GM23338 (cell line): Measurements from ENCODE around the gene TBRG4. TPM values are rescaled to one million over a fixed set of nuclear protein-coding genes. Genes with fewer than 3 reads are reported as not detected.
A peak's percentile ranks its signal among the peaks of the same experiment; 100 is the strongest.

Source experiments
- ATAC-seq: fragments of 200-7000 bp; cut with Tn5 transposase; 3 replicates; pipeline ENCODE4 v1.9.1; 2020
- DNase-seq: peaks from one replicate; pipeline ENCODE4 v3.0.0-alpha.2; 2015; ENCODE audit warnings: low spot score
- H2AFZ ChIP-seq: fragments of 200-600 bp; sonication (generic); 2 replicates; pipeline ENCODE4 v1.8.0; 2016; ENCODE audit warnings: antibody characterized with exemption, mild to moderate bottlenecking, moderate library complexity
- H3F3A ChIP-seq: fragments of 200-600 bp; sonication (generic); replicated peaks from 2 replicates; pipeline ENCODE4 v1.8.0; 2017; ENCODE audit warnings: antibody characterized with exemption, mixed run types, low read depth
- H3K27ac ChIP-seq: fragments of 200-600 bp; sonication (generic); 2 replicates; pipeline ENCODE4 v1.6.1; 2016; ENCODE audit warnings: low read depth
- H3K27me3 ChIP-seq: fragments of 200-600 bp; sonication (generic); 2 replicates; pipeline ENCODE4 v1.8.0; 2016; ENCODE audit warnings: mild to moderate bottlenecking, mixed run types, moderate library complexity; ENCODE audit not compliant: insufficient read depth
- H3K36me3 ChIP-seq: fragments of 200-600 bp; sonication (generic); 2 replicates; pipeline ENCODE4 v1.8.0; 2016; ENCODE audit warnings: mild to moderate bottlenecking; ENCODE audit not compliant: insufficient read depth
- H3K4me1 ChIP-seq: fragments of 200-600 bp; sonication (generic); 2 replicates; pipeline ENCODE4 v1.8.0; 2016; ENCODE audit warnings: mild to moderate bottlenecking, moderate library complexity; ENCODE audit not compliant: insufficient read depth
- H3K4me2 ChIP-seq: fragments of 200-600 bp; sonication (generic); 2 replicates; pipeline ENCODE4 v1.7.1; 2017; ENCODE audit warnings: mixed run types
- H3K4me3 ChIP-seq: fragments of 200-600 bp; sonication (generic); 2 replicates; pipeline ENCODE4 v1.6.1; 2016; ENCODE audit warnings: mixed run types
- H3K79me2 ChIP-seq: fragments of 200-600 bp; sonication (generic); replicated peaks from 2 replicates; pipeline ENCODE4 v1.8.0; 2017; ENCODE audit warnings: mild to moderate bottlenecking; ENCODE audit not compliant: insufficient read depth
- H3K9me2 ChIP-seq: fragments of 200-600 bp; sonication (generic); 2 replicates; pipeline ENCODE4 v1.8.0; 2017; ENCODE audit not compliant: insufficient read depth
- H4K20me1 ChIP-seq: fragments of 200-600 bp; sonication (generic); replicated peaks from 2 replicates; pipeline ENCODE4 v1.8.0; 2017; ENCODE audit warnings: mild to moderate bottlenecking; ENCODE audit not compliant: insufficient read depth
- H3K27ac Mint-ChIP-seq: 2 replicates; pipeline ENCODE4 v1.8.0; 2020; ENCODE audit warnings: inconsistent platforms, mild to moderate bottlenecking, moderate library complexity, mixed read lengths
- H3K27me3 Mint-ChIP-seq: 3 replicates; pipeline ENCODE4 v1.8.0; 2022; ENCODE audit warnings: low read depth, mild to moderate bottlenecking, moderate library complexity, mixed read lengths, inconsistent platforms; ENCODE audit not compliant: insufficient read depth, poor library complexity
- H3K36me3 Mint-ChIP-seq: 3 replicates; pipeline ENCODE4 v1.8.0; 2021; ENCODE audit warnings: low read depth, mild to moderate bottlenecking, inconsistent platforms, moderate library complexity, mixed read lengths
- H3K4me1 Mint-ChIP-seq: 3 replicates; pipeline ENCODE4 v1.8.0; 2020; ENCODE audit warnings: mild to moderate bottlenecking, inconsistent platforms, mixed read lengths
- H3K4me3 Mint-ChIP-seq: 3 replicates; pipeline ENCODE4 v1.8.0; 2021; ENCODE audit warnings: moderate library complexity, mild to moderate bottlenecking, inconsistent platforms, mixed read lengths
- H3K9me3 Mint-ChIP-seq: 3 replicates; pipeline ENCODE4 v1.8.0; 2020; ENCODE audit warnings: moderate library complexity, mild to moderate bottlenecking, inconsistent platforms, mixed read lengths
- CREB1 ChIP-seq: fragments of 250-450 bp; sonication (Bioruptor Pico); IDR thresholded peaks from 2 replicates; pipeline ENCODE4 v1.5.0; 2020; ENCODE audit warnings: low read depth, mild to moderate bottlenecking, moderate library complexity
- ETS1 ChIP-seq: IDR thresholded peaks from 2 replicates; pipeline ENCODE4 v1.6.1; 2016; ENCODE audit warnings: antibody characterized with exemption
- EZH2 ChIP-seq: fragments of 200-600 bp; sonication (generic); IDR thresholded peaks from one replicate; pipeline ENCODE4 v1.8.0; 2017; ENCODE audit warnings: antibody characterized with exemption, mild to moderate bottlenecking, low read depth; ENCODE audit not compliant: unreplicated experiment
- EZH2phosphoT487 ChIP-seq: fragments of 200-600 bp; sonication (generic); IDR thresholded peaks from one replicate; pipeline ENCODE4 v1.8.1; 2018; ENCODE audit warnings: antibody characterized with exemption; ENCODE audit not compliant: unreplicated experiment
- JUNB ChIP-seq: IDR thresholded peaks from one replicate; pipeline ENCODE4 v1.6.1; 2016; ENCODE audit warnings: antibody characterized with exemption; ENCODE audit not compliant: unreplicated experiment
- NANOG ChIP-seq: IDR thresholded peaks from 2 replicates; pipeline ENCODE4 v1.6.1; 2016; ENCODE audit warnings: antibody characterized with exemption, borderline replicate concordance
- POLR2AphosphoS5 ChIP-seq: IDR thresholded peaks from 2 replicates; pipeline ENCODE4 v1.6.1; 2016; ENCODE audit warnings: antibody characterized with exemption, low read depth
- STAT1 ChIP-seq: IDR thresholded peaks from one replicate; pipeline ENCODE4 v1.6.1; 2016; ENCODE audit warnings: antibody characterized with exemption; ENCODE audit not compliant: unreplicated experiment
- ZNF114 ChIP-seq: fragments of 250-450 bp; sonication (Bioruptor Pico); IDR thresholded peaks from 2 replicates; pipeline ENCODE4 v1.5.0; 2020; ENCODE audit warnings: mild to moderate bottlenecking, moderate library complexity
- ZNF331 ChIP-seq: fragments of 250-450 bp; sonication (Bioruptor Pico); IDR thresholded peaks from 2 replicates; pipeline ENCODE4 v1.5.0; 2020; ENCODE audit warnings: low read depth, mild to moderate bottlenecking, moderate library complexity
- ZNF462 ChIP-seq: fragments of 250-450 bp; sonication (Bioruptor Pico); IDR thresholded peaks from 2 replicates; pipeline ENCODE4 v1.5.0; 2020; ENCODE audit warnings: mild to moderate bottlenecking, moderate library complexity
- long read RNA-seq: library from polyadenylated mRNA; unstranded; transcript quantifications from one replicate; pipeline ENCODE4 v2.0.0, GENCODE V29; 2020; ENCODE audit not compliant: unreplicated experiment
- polyA plus RNA-seq: library from polyadenylated mRNA; unstranded; fragments of >200 nt; fragmentation: Nextera tagmentation; extraction: Ambion mirVana; gene quantifications from 2 replicates; pipeline ENCODE4 v1.2.1, GENCODE V29; 2016
- total RNA-seq: library from RNA; depleted of rRNA; stranded (reverse); fragments of >200 nt; shearing (Covaris generic); gene quantifications from 2 replicates; pipeline ENCODE4 v1.2.3, GENCODE V29; 2014; rRNA removed
- TF ChIP-seq, protein P1 (sequence below): IDR thresholded peaks from one replicate; pipeline ENCODE4 v1.6.1; 2018; ENCODE audit warnings: antibody characterized with exemption; ENCODE audit not compliant: unreplicated experiment

The TBRG4 gene
- total RNA-seq (156 and 162 TPM in 2 replicates), polyA plus RNA-seq (72.5 and 82.9 TPM in 2 replicates)
- long read RNA-seq, transcript TBRG4-215 (11 exons, 2,190 nt), result minor isoform, 5 of 98 reads
- long read RNA-seq, transcript TBRG4-201 (11 exons, 2,243 nt), result major isoform, 52 of 98 reads
- long read RNA-seq, transcript TBRG4-202 (9 exons, 1,917 nt), result minor isoform, 5 of 98 reads
- long read RNA-seq, partial matches to known transcripts, result 10 of 98 reads
- long read RNA-seq, other reads (novel, unspliced or antisense), result 23 of 98 reads

- H3K4me3 ChIP-seq, result peak within 1 kb of the TSS; percentile 99
- peaks cover 34% of the 10 kb centered on the region for H4K20me1 ChIP-seq
- H3K27ac ChIP-seq, result peak within 1 kb of the TSS; percentile 95
- peaks cover 10% of the 10 kb centered on the region; the same call in 1 of the 2 replicates for H3K4me1 ChIP-seq
- peaks cover 9% of the 10 kb centered on the region; the same call in 2 of the 3 replicates for H3K4me1 Mint-ChIP-seq
- H2AFZ ChIP-seq, result 0 out of 2 replicates have a peak within 1 kb of the TSS, but pooled peaks have one; percentile 3
- 0 out of 2 replicates have a peak, but pooled peaks cover 6% of the 10 kb centered on the region for H3F3A ChIP-seq
- H3K9me2 ChIP-seq, result no peaks in the 10 kb centered on the region
- H3K4me2 ChIP-seq, result peak within 1 kb of the TSS; percentile 97
- DNase-seq (peak; percentile 98), ATAC-seq (peak; percentile 93)
- H3K27me3 ChIP-seq, result peaks cover 3% of the 10 kb centered on the region; the same call in 1 of the 2 replicates
- H3K27me3 Mint-ChIP-seq, result peaks cover 13% of the 10 kb centered on the region
- H3K9me3 Mint-ChIP-seq, result no peaks in the 10 kb centered on the region; the same call in 1 of the 3 replicates
- H3K4me3 Mint-ChIP-seq, result peak within 1 kb of the TSS; percentile 98
- peaks cover 46% of the 10 kb centered on the region for H3K79me2 ChIP-seq
- peaks cover 27% of the 10 kb centered on the region for H3K36me3 ChIP-seq
- peak within 1 kb of the TSS; percentile 98 for H3K27ac Mint-ChIP-seq
- H3K36me3 Mint-ChIP-seq, result peaks cover 33% of the 10 kb centered on the region
- TF ChIP-seq NANOG, result no peak
- peak; percentile 98 for TF ChIP-seq CREB1 (CRISPR knock-in tag)
- TF ChIP-seq JUNB, result no peak
- TF ChIP-seq, protein P1, sequence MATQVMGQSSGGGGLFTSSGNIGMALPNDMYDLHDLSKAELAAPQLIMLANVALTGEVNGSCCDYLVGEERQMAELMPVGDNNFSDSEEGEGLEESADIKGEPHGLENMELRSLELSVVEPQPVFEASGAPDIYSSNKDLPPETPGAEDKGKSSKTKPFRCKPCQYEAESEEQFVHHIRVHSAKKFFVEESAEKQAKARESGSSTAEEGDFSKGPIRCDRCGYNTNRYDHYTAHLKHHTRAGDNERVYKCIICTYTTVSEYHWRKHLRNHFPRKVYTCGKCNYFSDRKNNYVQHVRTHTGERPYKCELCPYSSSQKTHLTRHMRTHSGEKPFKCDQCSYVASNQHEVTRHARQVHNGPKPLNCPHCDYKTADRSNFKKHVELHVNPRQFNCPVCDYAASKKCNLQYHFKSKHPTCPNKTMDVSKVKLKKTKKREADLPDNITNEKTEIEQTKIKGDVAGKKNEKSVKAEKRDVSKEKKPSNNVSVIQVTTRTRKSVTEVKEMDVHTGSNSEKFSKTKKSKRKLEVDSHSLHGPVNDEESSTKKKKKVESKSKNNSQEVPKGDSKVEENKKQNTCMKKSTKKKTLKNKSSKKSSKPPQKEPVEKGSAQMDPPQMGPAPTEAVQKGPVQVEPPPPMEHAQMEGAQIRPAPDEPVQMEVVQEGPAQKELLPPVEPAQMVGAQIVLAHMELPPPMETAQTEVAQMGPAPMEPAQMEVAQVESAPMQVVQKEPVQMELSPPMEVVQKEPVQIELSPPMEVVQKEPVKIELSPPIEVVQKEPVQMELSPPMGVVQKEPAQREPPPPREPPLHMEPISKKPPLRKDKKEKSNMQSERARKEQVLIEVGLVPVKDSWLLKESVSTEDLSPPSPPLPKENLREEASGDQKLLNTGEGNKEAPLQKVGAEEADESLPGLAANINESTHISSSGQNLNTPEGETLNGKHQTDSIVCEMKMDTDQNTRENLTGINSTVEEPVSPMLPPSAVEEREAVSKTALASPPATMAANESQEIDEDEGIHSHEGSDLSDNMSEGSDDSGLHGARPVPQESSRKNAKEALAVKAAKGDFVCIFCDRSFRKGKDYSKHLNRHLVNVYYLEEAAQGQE, result no peak
- no peak for TF ChIP-seq EZH2
- TF ChIP-seq STAT1, result no peak
- TF ChIP-seq ZNF462, result no peak
- TF ChIP-seq POLR2AphosphoS5, result peak; percentile 99
- no peak for TF ChIP-seq ZNF114
- TF ChIP-seq ETS1, result peak; percentile 94
- TF ChIP-seq EZH2phosphoT487, result no peak
- TF ChIP-seq ZNF331, result no peak
These were observed at the start of gene TBRG4 for GRCh38 chr7:45111298-45112223. TSS of gene TBRG4 (minus strand) at chr7:45111697. CDS start at chr7:45109237, 2,460 bp downstream.
